PC-3 (cell line): Measurements from ENCODE around the gene FNDC10. TPM values are rescaled to one million over a fixed set of nuclear protein-coding genes. Genes with fewer than 3 reads are reported as not detected.
"Not testable (repeated sequence)": the region's sequence is repeated elsewhere in the genome, so short reads cannot be mapped to it uniquely, and the experiment has no call there.

Experiments
- ATAC-seq: fragments of 200-7000 bp; cut with Tn5 transposase; 2 replicates; pipeline ENCODE4 v1.9.1; 2020; ENCODE audit warnings: mild to moderate bottlenecking, moderate library complexity
- BruUV-seq: library from RNA; stranded (reverse); fragments of 400-500 nt; replicated peaks from 2 replicates; lab custom pipeline; 2021; lab: Mats Ljungman, UMichigan
- CTCF ChIA-PET: fragments of 300-600 bp; sonication (Branson Sonifier 250); formaldehyde crosslinking; loops from one replicate; lab custom pipeline; 2022; ENCODE audit warnings: antibody characterized with exemption; lab: Charles Lee
- POLR2A ChIA-PET: fragments of 300-600 bp; sonication (Branson Sonifier 250); formaldehyde crosslinking; loops from one replicate; lab custom pipeline; 2022; ENCODE audit warnings: antibody characterized with exemption; ENCODE audit not compliant: unreplicated experiment; lab: Charles Lee
- DNase-seq: peaks from one replicate; pipeline ENCODE4 v3.0.0-alpha.2; 2015
- H2AFZ ChIP-seq: fragments of 300-600 bp; sonication (generic); 2 replicates; pipeline ENCODE4 v1.6.0; 2016; ENCODE audit warnings: antibody characterized with exemption, low read length
- H3F3A ChIP-seq: fragments of 300-600 bp; sonication (generic); one replicate; pipeline ENCODE4 v1.6.0; 2017; ENCODE audit warnings: antibody characterized with exemption, low read length, control low read depth, mild to moderate bottlenecking; ENCODE audit not compliant: unreplicated experiment
- H3K27ac ChIP-seq: fragments of 300-600 bp; sonication (generic); 2 replicates; pipeline ENCODE4 v1.5.1; 2016; ENCODE audit warnings: mild to moderate bottlenecking, low read length
- H3K27me3 ChIP-seq: fragments of 300-600 bp; sonication (generic); 2 replicates; pipeline ENCODE4 v1.6.1; 2016; ENCODE audit warnings: low read length, mixed read lengths
- H3K36me3 ChIP-seq: fragments of 300-600 bp; sonication (generic); 2 replicates; pipeline ENCODE4 v1.6.1; 2016; ENCODE audit warnings: low read depth, mixed run types, low read length, mixed read lengths
- H3K4me1 ChIP-seq: fragments of 300-600 bp; sonication (generic); 2 replicates; pipeline ENCODE4 v1.5.1; 2016; ENCODE audit warnings: low read length; ENCODE audit not compliant: insufficient read depth
- H3K4me2 ChIP-seq: fragments of 300-600 bp; sonication (generic); 2 replicates; pipeline ENCODE4 v1.6.0; 2016; ENCODE audit warnings: low read length
- H3K4me3 ChIP-seq: fragments of 300-600 bp; sonication (generic); 2 replicates; pipeline ENCODE4 v1.5.1; 2016; ENCODE audit warnings: mild to moderate bottlenecking, low read length, mixed read lengths
- H3K79me2 ChIP-seq: fragments of 300-600 bp; sonication (generic); 2 replicates; pipeline ENCODE4 v1.6.1; 2017; ENCODE audit warnings: low read length, mixed read lengths
- H3K9ac ChIP-seq: fragments of 300-600 bp; sonication (generic); 2 replicates; pipeline ENCODE4 v1.6.0; 2016; ENCODE audit warnings: mild to moderate bottlenecking, low read length
- H3K9me2 ChIP-seq: fragments of 300-600 bp; sonication (generic); replicated peaks from 2 replicates; pipeline ENCODE4 v1.6.1; 2016; ENCODE audit warnings: mixed run types, low read length, mixed read lengths
- H3K9me3 ChIP-seq: fragments of 300-600 bp; sonication (generic); 2 replicates; pipeline ENCODE4 v1.6.1; 2016; ENCODE audit warnings: low read length, mixed read lengths
- H4K20me1 ChIP-seq: fragments of 300-600 bp; sonication (generic); 2 replicates; pipeline ENCODE4 v1.6.1; 2016; ENCODE audit warnings: low read length, mixed read lengths
- EZH2 ChIP-seq: fragments of 300-600 bp; sonication (generic); IDR thresholded peaks from one replicate; pipeline ENCODE4 v1.6.1; 2017; ENCODE audit warnings: antibody characterized with exemption, mild to moderate bottlenecking, low read length; ENCODE audit not compliant: unreplicated experiment
- EZH2phosphoT487 ChIP-seq: fragments of 300-600 bp; sonication (generic); IDR thresholded peaks from 2 replicates; pipeline ENCODE4 v1.6.1; 2018; ENCODE audit warnings: mild to moderate bottlenecking, antibody characterized with exemption, low read length, borderline replicate concordance
- intact Hi-C: fragments of 100-400 bp; cut with micrococcal nuclease; formaldehyde crosslinking; loops from 2 replicates; pipeline ENCODE4 v1.9.0; 2023
- total RNA-seq: library from RNA; depleted of rRNA; stranded (reverse); fragments of >200 nt; gene quantifications from 2 replicates; pipeline ENCODE4 v1.2.3, GENCODE V29; 2014
- TF ChIP-seq, protein P1 (sequence below): fragments of 300-600 bp; sonication (generic); conservative IDR thresholded peaks from 2 replicates; pipeline ENCODE4 v1.5.1; 2017; ENCODE audit warnings: antibody characterized with exemption, low read depth, mild to moderate bottlenecking, low read length

FNDC10 gene
- total RNA-seq, 1 experiment from 2014 or later = 8.8 TPM

DNA sequence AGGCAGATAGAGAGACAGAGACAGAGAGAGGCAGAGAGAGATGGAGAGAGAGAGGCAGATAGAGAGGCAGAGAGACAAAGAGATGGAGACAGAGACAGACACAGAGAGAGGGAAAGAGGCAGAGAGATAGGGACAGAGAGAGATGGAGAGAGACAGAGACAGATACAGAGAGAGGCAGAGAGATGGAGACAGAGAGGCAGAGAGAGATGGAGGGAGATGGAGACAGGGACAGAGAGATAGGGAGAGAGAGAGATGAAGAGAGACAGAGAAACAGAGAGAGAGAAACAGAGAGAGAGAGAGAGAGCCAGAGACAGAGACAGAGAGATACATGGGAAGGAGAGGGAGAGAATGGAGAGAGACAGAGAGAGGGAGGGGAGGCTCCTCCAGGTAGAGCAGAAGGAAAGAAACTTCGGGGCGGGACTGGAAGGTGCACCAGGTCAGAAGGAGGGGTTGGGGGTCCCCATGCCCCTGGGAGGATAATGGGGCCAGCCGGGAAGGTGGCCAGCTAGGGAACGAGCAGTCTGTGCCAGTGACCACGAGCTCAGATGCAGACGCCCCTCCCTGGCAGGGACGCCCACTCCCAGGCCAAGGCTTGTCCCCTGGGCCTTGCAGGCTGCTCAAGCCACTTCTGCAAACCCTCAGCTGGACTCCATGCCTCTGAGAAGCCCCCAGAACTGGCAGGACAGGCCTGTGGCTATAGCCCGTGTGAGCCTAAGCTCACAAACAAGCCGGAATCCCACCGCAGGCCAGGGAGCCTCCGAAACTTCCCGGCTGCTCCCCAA is 3.3 kb downstream of the FNDC10 start:
- ChIA-PET CTCF (no interaction called here), POLR2A (interaction anchor here (0.5 kb wide), 1 partner anchor 25 kb away, joined by 9 read pairs; no protein-coding TSS in a partner anchor)
- ATAC-seq (no peak; the same call in 1 of the 2 replicates), DNase-seq (no peak)
- no peaks in the 10 kb centered on the region for H3K9me2 ChIP-seq
- H2AFZ ChIP-seq = no peak overlapping the region
- no TSS peak for BruUV-seq
- TF ChIP-seq EZH2phosphoT487 (no peak), EZH2 (no peak)
- TF ChIP-seq, protein P1, sequence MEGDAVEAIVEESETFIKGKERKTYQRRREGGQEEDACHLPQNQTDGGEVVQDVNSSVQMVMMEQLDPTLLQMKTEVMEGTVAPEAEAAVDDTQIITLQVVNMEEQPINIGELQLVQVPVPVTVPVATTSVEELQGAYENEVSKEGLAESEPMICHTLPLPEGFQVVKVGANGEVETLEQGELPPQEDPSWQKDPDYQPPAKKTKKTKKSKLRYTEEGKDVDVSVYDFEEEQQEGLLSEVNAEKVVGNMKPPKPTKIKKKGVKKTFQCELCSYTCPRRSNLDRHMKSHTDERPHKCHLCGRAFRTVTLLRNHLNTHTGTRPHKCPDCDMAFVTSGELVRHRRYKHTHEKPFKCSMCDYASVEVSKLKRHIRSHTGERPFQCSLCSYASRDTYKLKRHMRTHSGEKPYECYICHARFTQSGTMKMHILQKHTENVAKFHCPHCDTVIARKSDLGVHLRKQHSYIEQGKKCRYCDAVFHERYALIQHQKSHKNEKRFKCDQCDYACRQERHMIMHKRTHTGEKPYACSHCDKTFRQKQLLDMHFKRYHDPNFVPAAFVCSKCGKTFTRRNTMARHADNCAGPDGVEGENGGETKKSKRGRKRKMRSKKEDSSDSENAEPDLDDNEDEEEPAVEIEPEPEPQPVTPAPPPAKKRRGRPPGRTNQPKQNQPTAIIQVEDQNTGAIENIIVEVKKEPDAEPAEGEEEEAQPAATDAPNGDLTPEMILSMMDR = no peak
- no peak overlapping the region for H3K9ac ChIP-seq
- no peaks in the 10 kb centered on the region for H4K20me1 ChIP-seq
- peaks cover 4% of the 10 kb centered on the region; the same call in 1 of the 2 replicates for H3K27me3 ChIP-seq
- H3K4me3 ChIP-seq = no peak overlapping the region
- no peaks in the 10 kb centered on the region for H3F3A ChIP-seq
- H3K36me3 ChIP-seq = no peaks in the 10 kb centered on the region
- H3K4me1 ChIP-seq = peaks cover 8% of the 10 kb centered on the region
- no peaks in the 10 kb centered on the region for H3K9me3 ChIP-seq
- no peaks in the 10 kb centered on the region for H3K79me2 ChIP-seq
- no peak overlapping the region for H3K4me2 ChIP-seq
- H3K27ac ChIP-seq = no peak overlapping the region
- intact Hi-C loops = no loop called here

DNA sequence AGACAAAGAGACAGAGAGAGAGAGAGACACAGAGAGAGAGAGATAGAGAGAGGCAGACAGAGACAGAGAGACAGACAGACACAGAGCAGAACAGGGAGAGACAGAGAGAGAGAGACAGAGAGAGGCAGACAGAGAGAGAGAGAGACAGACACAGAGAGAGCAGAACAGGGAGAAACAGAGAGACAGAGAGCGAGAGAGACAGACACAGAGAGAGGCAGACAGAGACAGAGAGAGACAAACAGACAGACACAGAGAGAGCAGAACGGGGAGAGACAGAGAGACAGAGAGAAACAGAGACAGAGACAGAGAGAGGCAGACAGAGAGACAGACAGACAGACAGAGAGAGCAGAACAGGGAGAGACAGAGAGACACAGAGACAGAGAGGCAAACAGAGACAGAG is 4.6 kb downstream of the FNDC10 start:
- H3K4me1 ChIP-seq, H3K79me2 ChIP-seq, CTCF ChIA-PET, H3K36me3 ChIP-seq, intact Hi-C loops, H3F3A ChIP-seq, H3K9ac ChIP-seq, ATAC-seq, DNase-seq, H3K9me3 ChIP-seq, H2AFZ ChIP-seq, H3K27ac ChIP-seq, H3K27me3 ChIP-seq, BruUV-seq, POLR2A ChIA-PET, H3K4me3 ChIP-seq, H4K20me1 ChIP-seq, H3K4me2 ChIP-seq, H3K9me2 ChIP-seq: not testable (repeated sequence)

DNA sequence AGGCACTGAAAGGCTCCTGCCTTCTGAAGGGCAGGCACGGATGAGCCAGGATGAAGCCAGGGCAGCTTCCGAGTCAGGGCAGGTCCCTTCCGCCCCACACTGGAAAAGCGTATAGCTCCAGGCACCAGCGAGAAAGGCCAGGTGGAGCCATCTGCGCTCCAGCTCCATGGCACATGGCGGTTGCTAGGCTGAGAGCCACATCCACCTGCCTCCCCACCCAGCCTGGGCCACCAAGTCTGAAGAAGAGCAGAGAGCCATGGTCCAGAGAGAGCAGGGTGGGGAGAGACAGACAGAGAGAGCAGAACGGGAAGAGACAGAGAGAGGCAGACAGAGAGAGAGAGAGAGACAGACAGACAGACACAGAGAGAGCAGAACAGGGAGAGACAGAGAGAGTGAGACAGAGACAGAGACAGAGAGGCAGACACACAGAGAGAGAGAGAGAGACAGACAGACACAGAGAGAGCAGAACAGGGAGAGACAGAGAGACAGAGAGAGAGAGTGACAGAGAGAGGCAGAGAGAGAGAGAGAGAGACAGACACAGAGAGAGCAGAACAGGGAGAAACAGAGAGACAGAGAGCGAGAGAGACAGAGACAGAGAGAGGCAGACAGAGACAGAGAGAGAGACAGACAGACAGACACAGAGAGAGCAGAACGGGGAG is 5.2 kb downstream of the FNDC10 start:
- H3K4me3 ChIP-seq = no peak overlapping the region
- no peak overlapping the region for H3K27ac ChIP-seq
- no peak overlapping the region for H3K9ac ChIP-seq
- H2AFZ ChIP-seq = no peak overlapping the region
- peaks cover 9% of the 10 kb centered on the region for H3K4me1 ChIP-seq
- no TSS peak for BruUV-seq
- no peak for TF ChIP-seq EZH2
- TF ChIP-seq, protein P1 = no peak
- no peak for TF ChIP-seq EZH2phosphoT487
- CTCF ChIA-PET = no interaction called here
- H3K9me2 ChIP-seq = no peaks in the 10 kb centered on the region
- ATAC-seq = peak; percentile 29
- H3K36me3 ChIP-seq = no peaks in the 10 kb centered on the region
- H3K27me3 ChIP-seq = no peaks in the 10 kb centered on the region
- POLR2A ChIA-PET = no interaction called here
- no peak overlapping the region for H3K4me2 ChIP-seq
- H4K20me1 ChIP-seq = no peaks in the 10 kb centered on the region
- no peak for DNase-seq
- no peaks in the 10 kb centered on the region for H3K79me2 ChIP-seq
- intact Hi-C loops = no loop called here
- H3F3A ChIP-seq = no peaks in the 10 kb centered on the region
- no peaks in the 10 kb centered on the region for H3K9me3 ChIP-seq
